Panc1 (cell line): Measurements from ENCODE around the gene PDGFRA. TPM values are rescaled to one million over a fixed set of nuclear protein-coding genes. Genes with fewer than 3 reads are reported as not detected.

Source experiments
- ATAC-seq: fragments of 200-7000 bp; cut with Tn5 transposase; 2 replicates; pipeline ENCODE4 v1.9.1; 2020; ENCODE audit warnings: mild to moderate bottlenecking, moderate library complexity
- BruUV-seq: library from RNA; stranded (reverse); fragments of 400-500 nt; replicated peaks from 2 replicates; lab custom pipeline; 2021; lab: Mats Ljungman, UMichigan
- CTCF ChIA-PET: fragments of 300-600 bp; sonication (Branson Sonifier 250); formaldehyde crosslinking; loops from one replicate; lab custom pipeline; 2022; ENCODE audit warnings: antibody characterized with exemption; lab: Charles Lee
- POLR2A ChIA-PET: fragments of 300-600 bp; sonication (Branson Sonifier 250); formaldehyde crosslinking; loops from one replicate; lab custom pipeline; 2022; ENCODE audit warnings: antibody characterized with exemption; lab: Charles Lee
- DNase-seq: peaks from one replicate; pipeline ENCODE4 v3.0.0-alpha.2; 2010; ENCODE audit warnings: low read depth, low spot score
- H3K27ac ChIP-seq: 2 replicates; pipeline ENCODE4 v1.5.1; 2011; ENCODE audit warnings: mild to moderate bottlenecking, low read length, inconsistent platforms
- H3K27me3 ChIP-seq: fragments of 200-500 bp; sonication (Bioruptor generic); 2 replicates; pipeline ENCODE4 v1.6.0; 2014; ENCODE audit warnings: low read length, inconsistent platforms; ENCODE audit not compliant: control insufficient read depth, insufficient read depth
- H3K36me3 ChIP-seq: fragments of 200-500 bp; sonication (Bioruptor generic); 2 replicates; pipeline ENCODE4 v1.5.1; 2014; ENCODE audit warnings: inconsistent platforms, mild to moderate bottlenecking, low read length, moderate library complexity; ENCODE audit not compliant: control insufficient read depth, insufficient read depth
- H3K4me1 ChIP-seq: 2 replicates; pipeline ENCODE4 v1.5.1; 2011; ENCODE audit warnings: inconsistent platforms, mild to moderate bottlenecking, low read length, moderate library complexity; ENCODE audit not compliant: control insufficient read depth, insufficient read depth
- H3K4me3 ChIP-seq, 2 experiments: 2 replicates each; pipeline ENCODE4 v1.5.1; 2011 to 2012; ENCODE audit warnings: low read depth in 2 of 2, low read length in 2 of 2, mild to moderate bottlenecking in 2 of 2, inconsistent platforms in 1 of 2, moderate library complexity in 1 of 2
- H3K9me3 ChIP-seq: fragments of 200-500 bp; sonication (Bioruptor generic); 2 replicates; pipeline ENCODE4 v1.5.1; 2014; ENCODE audit warnings: low read depth, mild to moderate bottlenecking, inconsistent platforms, low read length, moderate library complexity; ENCODE audit not compliant: control insufficient read depth, insufficient read depth
- CTCF ChIP-seq: fragments of 450-650 bp; IDR thresholded peaks from 2 replicates; pipeline ENCODE4 v1.5.1; 2017; ENCODE audit warnings: mild to moderate bottlenecking
- POLR2AphosphoS5 ChIP-seq: IDR thresholded peaks from 2 replicates; pipeline ENCODE4 v1.6.1; 2012; ENCODE audit warnings: mild to moderate bottlenecking, low read depth, low read length, moderate library complexity
- REST ChIP-seq, 2 experiments: IDR thresholded peaks; 2 replicates each; pipeline ENCODE4 v1.6.1; 2011 to 2012; ENCODE audit warnings: low read depth in 2 of 2, control low read depth in 1 of 2, low read length in 1 of 2, mild to moderate bottlenecking in 1 of 2, moderate library complexity in 1 of 2; ENCODE audit not compliant: insufficient read depth in 1 of 2
- SIN3A ChIP-seq: IDR thresholded peaks from 2 replicates; pipeline ENCODE4 v1.6.1; 2012; ENCODE audit warnings: low read depth, mild to moderate bottlenecking, low read length, moderate library complexity, borderline replicate concordance; ENCODE audit not compliant: insufficient read depth
- TCF7L2 ChIP-seq: IDR thresholded peaks from 2 replicates; pipeline ENCODE4 v1.6.1; 2011; ENCODE audit warnings: mild to moderate bottlenecking, low read depth, low read length, inconsistent platforms
- in situ Hi-C: cut with HindIII; loops from 2 replicates; pipeline ENCODE4 v1.10.0; 2016; ENCODE audit warnings: low sequenced_read_pairs, low pct_unique_long_range_greater_than_20kb
- intact Hi-C: fragments of 100-400 bp; cut with micrococcal nuclease; formaldehyde crosslinking; loops from one replicate; pipeline ENCODE4 v1.10.0; 2022; ENCODE audit not compliant: unreplicated experiment
- total RNA-seq: library from RNA; stranded (reverse); gene quantifications from one replicate; pipeline ENCODE4 v1.2.1, GENCODE V29; 2021; ENCODE audit not compliant: unreplicated experiment

The PDGFRA gene
- total RNA-seq, 1 experiment from 2014 or later = 0.15 TPM

GRCh38 chr4:54186371-54186770, 42.7 kb upstream of the PDGFRA start:
- TF ChIP-seq SIN3A (no peak), POLR2AphosphoS5 (no peak)
- Histone ChIP-seq H3K4me3 (no peak overlapping the region), H3K4me1 (no peaks in the 10 kb centered on the region), H3K36me3 (no peaks in the 10 kb centered on the region), H3K27me3 (no peaks in the 10 kb centered on the region), H3K27ac (no peak overlapping the region), H3K9me3 (no peaks in the 10 kb centered on the region)
- in situ Hi-C loops (no loop called here), intact Hi-C loops (no loop called here)
- ATAC-seq (no peak), DNase-seq (no peak)
- BruUV-seq = no TSS peak
- POLR2A ChIA-PET = no interaction called here
- CTCF ChIA-PET = no interaction called here

GRCh38 chr4:54187148-54187547, 41.9 kb upstream of the PDGFRA start:
- POLR2A ChIA-PET = no interaction called here
- Histone ChIP-seq H3K4me3 (no peak overlapping the region), H3K36me3 (no peaks in the 10 kb centered on the region), H3K4me1 (no peaks in the 10 kb centered on the region), H3K27me3 (no peaks in the 10 kb centered on the region), H3K9me3 (no peaks in the 10 kb centered on the region), H3K27ac (no peak overlapping the region)
- intact Hi-C loops = no loop called here
- BruUV-seq = no TSS peak
- in situ Hi-C loops = no loop called here
- CTCF ChIA-PET = no interaction called here
- ATAC-seq = no peak
- DNase-seq = no peak
- no peak for TF ChIP-seq TCF7L2
- no peak for TF ChIP-seq CTCF
- TF ChIP-seq POLR2AphosphoS5 = no peak
- TF ChIP-seq REST (IDR thresholded peaks at IDR 0.05; ENCODE audit: insufficient read depth in 1 of 2, low read depth in 2 of 2, low read length in 1 of 2) = no peak
- no peak for TF ChIP-seq SIN3A

GRCh38 chr4:54189140-54189539, 40.0 kb upstream of the PDGFRA start:
- in situ Hi-C loops = no loop called here
- CTCF ChIA-PET = interaction anchor here (0.6 kb wide), 1 partner anchor 104 kb away, joined by 6 read pairs; no protein-coding TSS in a partner anchor
- no peak for DNase-seq
- ATAC-seq = no peak
- BruUV-seq = no TSS peak
- TF ChIP-seq REST (IDR thresholded peaks at IDR 0.05; ENCODE audit: insufficient read depth in 1 of 2, low read depth in 2 of 2, low read length in 1 of 2) (no peak), CTCF (no peak), POLR2AphosphoS5 (no peak), SIN3A (no peak), TCF7L2 (no peak)
- H3K36me3 ChIP-seq = no peaks in the 10 kb centered on the region
- no peaks in the 10 kb centered on the region for H3K27me3 ChIP-seq
- POLR2A ChIA-PET = no interaction called here
- no peak overlapping the region for H3K4me3 ChIP-seq
- H3K4me1 ChIP-seq = no peaks in the 10 kb centered on the region
- H3K27ac ChIP-seq = no peak overlapping the region
- no peaks in the 10 kb centered on the region for H3K9me3 ChIP-seq
- intact Hi-C loops = no loop called here
